ENCODE data around the gene ABTB2.

DNA sequence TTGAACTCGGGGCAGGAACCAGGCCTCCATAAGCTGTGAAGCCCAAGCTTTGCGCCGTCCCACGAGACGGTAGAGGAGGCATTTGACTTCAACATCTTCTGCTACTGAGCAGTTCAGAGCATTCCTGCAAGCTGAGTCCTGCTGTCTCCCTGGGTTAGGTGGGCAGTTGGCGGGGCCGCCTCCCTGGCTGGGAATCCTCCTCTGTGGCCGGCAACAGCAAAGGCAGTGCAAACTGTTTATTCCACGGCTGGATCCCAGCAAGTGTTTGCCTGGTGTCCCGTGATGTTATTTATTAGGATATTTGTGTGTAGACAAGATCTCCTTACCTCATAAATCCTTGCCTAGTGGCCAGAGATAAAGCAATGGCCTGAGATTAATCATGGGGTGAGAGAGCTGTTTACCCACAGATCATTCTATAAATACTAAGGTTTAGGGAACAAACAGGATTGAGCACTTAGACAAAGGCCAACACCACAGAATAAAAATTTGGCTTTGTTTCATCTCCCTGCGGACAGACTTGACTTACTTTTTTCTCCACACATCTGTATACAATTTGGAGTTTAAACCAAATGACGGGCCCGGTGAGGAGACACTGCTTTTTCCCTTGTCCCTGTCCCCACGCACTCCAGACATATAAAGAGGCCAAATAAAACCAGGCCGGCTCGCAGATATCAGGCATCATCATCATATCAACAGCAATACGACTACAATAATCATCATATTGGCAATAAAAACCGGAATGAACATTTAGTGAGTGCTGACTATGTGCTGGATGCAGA lies 189.0 kb downstream of the ABTB2 start:
- TF ChIP-seq GTF2F1 (IDR thresholded peaks at IDR 0.05; ENCODE audit: borderline replicate concordance, low read depth, low read length) (no peak), BRCA1 (IDR thresholded peaks at IDR 0.05; ENCODE audit: low read depth, low read length) (no peak), JUND (IDR thresholded peaks at IDR 0.05; ENCODE audit: low read length) (no peak), FOSL1 (IDR thresholded peaks at IDR 0.05; ENCODE audit: insufficient read depth, low read depth, low read length) (no peak), SP1 (IDR thresholded peaks at IDR 0.05; ENCODE audit: low read depth, low read length) (no peak)
